Endodermal cell (in vitro differentiated cells): ENCODE results near the gene TSHZ2. TPM values are rescaled to one million over a fixed set of nuclear protein-coding genes. Genes with fewer than 3 reads are reported as not detected.

Experiments used
- DNase-seq: peaks from one replicate; pipeline ENCODE4 v3.0.0-alpha.2; 2017
- H3K27ac ChIP-seq: 2 replicates; pipeline ENCODE4 v1.5.1; 2013; ENCODE audit warnings: mild to moderate bottlenecking, low read depth, low read length, moderate library complexity
- H3K27me3 ChIP-seq: 2 replicates; pipeline ENCODE4 v1.6.1; 2013; ENCODE audit warnings: mild to moderate bottlenecking, low read length, moderate library complexity; ENCODE audit not compliant: insufficient read depth, control insufficient read depth, poor library complexity, severe bottlenecking
- H3K36me3 ChIP-seq: 2 replicates; pipeline ENCODE4 v1.7.0; 2013; ENCODE audit warnings: mild to moderate bottlenecking, low read length, moderate library complexity; ENCODE audit not compliant: control insufficient read depth, insufficient read depth
- H3K4me1 ChIP-seq: one replicate; pipeline ENCODE4 v1.7.0; 2013; ENCODE audit warnings: low read length; ENCODE audit not compliant: control insufficient read depth, insufficient read depth
- H3K4me3 ChIP-seq: 2 replicates; pipeline ENCODE4 v1.5.1; 2013; ENCODE audit warnings: mild to moderate bottlenecking, low read length, moderate library complexity
- H3K9ac ChIP-seq: 2 replicates; pipeline ENCODE4 v1.6.1; 2013; ENCODE audit warnings: mild to moderate bottlenecking, low read length, moderate library complexity; ENCODE audit not compliant: poor library complexity, severe bottlenecking; ENCODE audit errors: extremely low read depth
- H3K9me3 ChIP-seq: 2 replicates; pipeline ENCODE4 v1.6.1; 2013; ENCODE audit warnings: mild to moderate bottlenecking, low read length, moderate library complexity; ENCODE audit not compliant: control insufficient read depth
- H3K27ac Mint-ChIP-seq: 2 replicates; pipeline ENCODE4 v1.8.0; 2020; ENCODE audit warnings: mixed read lengths
- H3K27me3 Mint-ChIP-seq: 2 replicates; pipeline ENCODE4 v1.8.0; 2021; ENCODE audit warnings: mild to moderate bottlenecking, mixed read lengths; ENCODE audit not compliant: insufficient read depth
- H3K36me3 Mint-ChIP-seq: 2 replicates; pipeline ENCODE4 v1.8.0; 2020; ENCODE audit warnings: low read depth, mixed read lengths
- H3K4me1 Mint-ChIP-seq: 2 replicates; pipeline ENCODE4 v1.8.0; 2020; ENCODE audit warnings: mixed read lengths
- H3K4me3 Mint-ChIP-seq: 2 replicates; pipeline ENCODE4 v1.8.0; 2020; ENCODE audit warnings: mild to moderate bottlenecking, moderate library complexity, mixed read lengths
- H3K9me3 Mint-ChIP-seq: 2 replicates; pipeline ENCODE4 v1.8.0; 2020; ENCODE audit warnings: mild to moderate bottlenecking, mixed read lengths
- WGBS, 2 experiments: methylation state at CpG; one replicate each; pipeline versions ENCODE4 v1.1.5 to v1.1.7; 2013; ENCODE audit warnings: missing lambda C conversion rate in 2 of 2, mixed read lengths in 1 of 2; ENCODE audit not compliant: insufficient coverage in 1 of 2, insufficient read length in 1 of 2; 5-methylcytosine and 5-hydroxymethylcytosine counted together
- total RNA-seq, 2 donors: library from RNA; stranded (reverse); fragmentation: NEBNext Ultra II Directional in 1 of 2; extraction: Animal tissue kit (Norgen Biotek cat#: 25700) in 1 of 2; gene quantifications; 2 replicates in 1 of 2; 3 replicates in 1 of 2; pipeline ENCODE4 v1.2.1, GENCODE V29; 2021
- TF ChIP-seq, protein P1 (sequence below): fragments of 200-600 bp; sonication (generic); conservative IDR thresholded peaks from 2 replicates; pipeline ENCODE4 v1.5.0; 2021; ENCODE audit warnings: antibody characterized with exemption, mild to moderate bottlenecking

Gene TSHZ2
- total RNA-seq, 2 donors from 2014 or later = 0.07 to 0.31 TPM

DNA sequence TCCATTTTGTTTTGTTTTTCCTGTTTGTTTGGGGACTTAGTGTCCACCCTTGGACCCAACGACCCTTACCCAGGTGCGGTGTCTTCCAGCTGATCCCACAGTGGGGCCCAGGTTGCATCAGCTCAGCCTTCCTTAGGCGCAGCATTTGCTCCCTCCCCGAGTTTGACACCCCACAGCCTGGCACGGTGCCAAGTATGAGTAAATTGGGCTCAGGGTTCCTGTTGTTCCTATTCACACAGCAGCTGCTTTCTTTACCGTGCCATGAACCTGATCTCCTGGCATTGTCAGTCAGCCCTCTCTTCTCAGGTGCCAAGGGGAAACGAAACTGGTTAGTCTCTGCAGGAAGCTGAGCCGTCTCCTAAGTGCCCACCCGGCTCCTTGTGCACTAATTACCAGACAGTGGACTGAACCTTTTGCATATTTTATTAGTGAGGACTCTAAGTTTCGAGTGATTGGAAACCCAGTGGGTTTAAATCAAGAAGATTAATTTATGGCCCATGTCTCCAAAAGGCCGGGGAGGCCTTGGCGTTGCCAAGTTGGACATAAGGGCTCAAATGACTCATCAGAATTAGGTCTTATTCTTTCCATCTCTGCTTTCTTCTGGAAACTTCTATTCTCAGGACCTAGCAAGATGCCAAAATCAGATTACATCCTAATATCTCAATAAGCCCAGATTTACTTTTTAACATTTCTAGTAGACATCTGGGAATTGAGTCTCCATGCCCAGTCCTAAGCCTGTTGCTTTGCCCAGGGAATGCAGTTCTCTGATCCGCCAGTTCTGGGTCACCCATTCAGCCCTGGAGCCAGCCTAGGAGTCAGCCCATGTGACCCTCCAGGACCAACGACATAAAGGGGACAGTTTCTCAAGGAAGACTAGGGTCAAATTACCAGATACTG lies 68.8 kb downstream of the TSHZ2 start:
- no peak overlapping the region for H3K4me3 ChIP-seq
- Mint-ChIP-seq H3K4me1 (no peaks in the 10 kb centered on the region), H3K36me3 (no peaks in the 10 kb centered on the region), H3K4me3 (no peak overlapping the region), H3K27ac (no peak overlapping the region), H3K9me3 (no peaks in the 10 kb centered on the region), H3K27me3 (peaks cover 3% of the 10 kb centered on the region)
- TF ChIP-seq, protein P1, sequence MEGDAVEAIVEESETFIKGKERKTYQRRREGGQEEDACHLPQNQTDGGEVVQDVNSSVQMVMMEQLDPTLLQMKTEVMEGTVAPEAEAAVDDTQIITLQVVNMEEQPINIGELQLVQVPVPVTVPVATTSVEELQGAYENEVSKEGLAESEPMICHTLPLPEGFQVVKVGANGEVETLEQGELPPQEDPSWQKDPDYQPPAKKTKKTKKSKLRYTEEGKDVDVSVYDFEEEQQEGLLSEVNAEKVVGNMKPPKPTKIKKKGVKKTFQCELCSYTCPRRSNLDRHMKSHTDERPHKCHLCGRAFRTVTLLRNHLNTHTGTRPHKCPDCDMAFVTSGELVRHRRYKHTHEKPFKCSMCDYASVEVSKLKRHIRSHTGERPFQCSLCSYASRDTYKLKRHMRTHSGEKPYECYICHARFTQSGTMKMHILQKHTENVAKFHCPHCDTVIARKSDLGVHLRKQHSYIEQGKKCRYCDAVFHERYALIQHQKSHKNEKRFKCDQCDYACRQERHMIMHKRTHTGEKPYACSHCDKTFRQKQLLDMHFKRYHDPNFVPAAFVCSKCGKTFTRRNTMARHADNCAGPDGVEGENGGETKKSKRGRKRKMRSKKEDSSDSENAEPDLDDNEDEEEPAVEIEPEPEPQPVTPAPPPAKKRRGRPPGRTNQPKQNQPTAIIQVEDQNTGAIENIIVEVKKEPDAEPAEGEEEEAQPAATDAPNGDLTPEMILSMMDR = no peak
- no peak overlapping the region for H3K27ac ChIP-seq
- no peak overlapping the region for H3K9ac ChIP-seq
- H3K4me1 ChIP-seq = no peaks in the 10 kb centered on the region
- H3K9me3 ChIP-seq = no peaks in the 10 kb centered on the region
- no peaks in the 10 kb centered on the region for H3K27me3 ChIP-seq
- DNase-seq = peak; percentile 48
- H3K36me3 ChIP-seq = no peaks in the 10 kb centered on the region
- WGBS, 2 experiments = 92 to 94% methylated on average over 9 to 14 of the region's 14 CpGs

DNA sequence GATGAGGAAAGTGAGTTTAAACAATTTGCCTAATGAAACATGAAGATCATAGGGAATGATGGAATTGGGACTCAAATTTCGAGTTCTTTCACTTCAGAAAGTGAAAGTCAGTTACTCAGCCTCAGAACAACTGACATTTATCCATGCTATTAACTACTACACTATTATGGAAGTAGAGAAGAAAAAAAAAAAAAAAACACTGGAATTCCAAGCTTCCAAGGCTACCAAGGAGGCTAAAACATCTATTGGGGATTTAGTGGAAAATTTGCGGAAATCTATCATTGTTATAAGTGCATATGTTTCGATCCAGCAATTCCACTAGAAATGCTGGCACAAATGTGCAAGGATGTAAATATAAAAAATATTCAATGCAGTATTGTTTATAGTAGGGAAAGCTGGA lies 70.4 kb downstream of the TSHZ2 start:
- H3K9me3 Mint-ChIP-seq = no peaks in the 10 kb centered on the region
- H3K4me1 Mint-ChIP-seq = no peaks in the 10 kb centered on the region
- Histone ChIP-seq H3K27me3 (no peaks in the 10 kb centered on the region), H3K4me3 (no peak overlapping the region), H3K27ac (no peak overlapping the region), H3K9ac (no peak overlapping the region), H3K4me1 (no peaks in the 10 kb centered on the region), H3K9me3 (no peaks in the 10 kb centered on the region), H3K36me3 (no peaks in the 10 kb centered on the region)
- TF ChIP-seq, protein P1 = no peak
- peaks cover 3% of the 10 kb centered on the region for H3K27me3 Mint-ChIP-seq
- H3K27ac Mint-ChIP-seq = no peak overlapping the region
- no peak overlapping the region for H3K4me3 Mint-ChIP-seq
- H3K36me3 Mint-ChIP-seq = no peaks in the 10 kb centered on the region
- 93 to 100% methylated on average over 2 to 3 of the region's 3 CpGs for WGBS, 2 experiments
- no peak for DNase-seq

- no peak overlapping the region for H3K27ac Mint-ChIP-seq
- no peaks in the 10 kb centered on the region for H3K36me3 Mint-ChIP-seq
- H3K4me1 Mint-ChIP-seq = no peaks in the 10 kb centered on the region
Observed at GRCh38 chr20:53044296-53044695, 72.1 kb downstream of the TSHZ2 start.

More at GRCh38 chr20:53044296-53044695, 72.1 kb downstream of the TSHZ2 start:
- no peak overlapping the region for H3K9ac ChIP-seq
- no peak overlapping the region for H3K27ac ChIP-seq
- no peak overlapping the region for H3K4me3 ChIP-seq
- Mint-ChIP-seq H3K9me3 (no peaks in the 10 kb centered on the region), H3K4me3 (no peak overlapping the region), H3K27me3 (peaks cover 3% of the 10 kb centered on the region)
- 87 to 97% methylated on average over 5 of the region's 5 CpGs for WGBS, 2 experiments
- H3K27me3 ChIP-seq = no peaks in the 10 kb centered on the region
- TF ChIP-seq, protein P1 = no peak
- no peaks in the 10 kb centered on the region for H3K36me3 ChIP-seq
- H3K9me3 ChIP-seq = no peaks in the 10 kb centered on the region
- H3K4me1 ChIP-seq = no peaks in the 10 kb centered on the region
- DNase-seq = no peak
